Brain microvascular endothelial cell (primary cell): ENCODE measurements around the gene IL23R.
"Not testable (repeated sequence)": the region's sequence is repeated elsewhere in the genome, so short reads cannot be mapped to it uniquely, and the experiment has no call there.

ENCODE experiments used
- DNase-seq: peaks from one replicate; pipeline ENCODE4 v3.0.0-alpha.2; 2020
- H3K27ac ChIP-seq: fragments of 250-450 bp; sonication (Bioruptor Pico); 2 replicates; pipeline ENCODE4 v1.5.1; 2020; ENCODE audit warnings: mild to moderate bottlenecking, moderate library complexity
- H3K27me3 ChIP-seq: fragments of 250-450 bp; sonication (Bioruptor Pico); replicated peaks from 2 replicates; pipeline ENCODE4 v1.5.1; 2020; ENCODE audit warnings: mild to moderate bottlenecking
- H3K36me3 ChIP-seq: fragments of 250-450 bp; sonication (Bioruptor Pico); replicated peaks from 2 replicates; pipeline ENCODE4 v1.5.1; 2020; ENCODE audit warnings: mild to moderate bottlenecking
- H3K4me3 ChIP-seq: 2 replicates; pipeline ENCODE4 v1.5.1; 2011; ENCODE audit warnings: low read depth, mild to moderate bottlenecking, control low read depth, low read length, moderate library complexity
- in situ Hi-C: cut with HindIII; loops from 2 replicates; pipeline ENCODE4 v1.10.0; 2017; ENCODE audit warnings: low sequenced_read_pairs, low pct_ligation_motif_present
- TF ChIP-seq, protein P1 (sequence below): IDR thresholded peaks from 2 replicates; pipeline ENCODE4 v1.5.1; 2011; ENCODE audit warnings: low read depth, mild to moderate bottlenecking, moderate library complexity, low read length, control low read depth, inconsistent platforms; ENCODE audit errors: missing control alignments

The IL23R gene

DNA sequence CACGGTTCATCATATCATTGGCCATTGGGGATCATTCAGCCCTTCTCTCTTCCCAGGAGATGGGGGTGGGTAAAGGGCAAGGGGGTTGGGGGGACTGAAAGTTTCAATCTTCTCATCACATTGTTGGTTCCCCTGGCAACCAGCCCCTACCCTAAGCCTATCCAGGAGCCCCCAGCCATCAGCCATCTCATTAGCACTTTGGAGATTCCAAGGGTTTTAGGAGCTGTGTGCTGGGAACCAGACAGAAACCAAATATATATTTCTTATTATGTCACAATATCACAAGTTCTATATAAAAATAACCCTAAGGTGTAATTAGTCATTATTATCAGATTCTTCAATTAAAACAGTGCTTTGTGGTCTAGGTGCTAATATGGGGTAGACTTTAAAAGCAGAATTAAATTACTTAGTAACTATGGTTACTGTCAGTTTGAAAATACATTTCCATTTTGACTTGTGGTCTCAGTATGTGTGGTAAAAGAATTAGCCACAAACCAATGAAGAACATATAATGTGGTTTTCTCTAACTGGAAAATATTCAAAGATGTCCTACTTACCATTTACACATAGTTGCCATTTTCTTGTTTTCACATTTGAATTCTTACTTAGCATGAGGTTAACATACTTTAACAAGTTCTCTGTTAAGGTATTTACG lies 28.1 kb downstream of the IL23R start:
- H3K36me3 ChIP-seq: no peaks in the 10 kb centered on the region
- in situ Hi-C loops: no loop called here
- TF ChIP-seq, protein P1, sequence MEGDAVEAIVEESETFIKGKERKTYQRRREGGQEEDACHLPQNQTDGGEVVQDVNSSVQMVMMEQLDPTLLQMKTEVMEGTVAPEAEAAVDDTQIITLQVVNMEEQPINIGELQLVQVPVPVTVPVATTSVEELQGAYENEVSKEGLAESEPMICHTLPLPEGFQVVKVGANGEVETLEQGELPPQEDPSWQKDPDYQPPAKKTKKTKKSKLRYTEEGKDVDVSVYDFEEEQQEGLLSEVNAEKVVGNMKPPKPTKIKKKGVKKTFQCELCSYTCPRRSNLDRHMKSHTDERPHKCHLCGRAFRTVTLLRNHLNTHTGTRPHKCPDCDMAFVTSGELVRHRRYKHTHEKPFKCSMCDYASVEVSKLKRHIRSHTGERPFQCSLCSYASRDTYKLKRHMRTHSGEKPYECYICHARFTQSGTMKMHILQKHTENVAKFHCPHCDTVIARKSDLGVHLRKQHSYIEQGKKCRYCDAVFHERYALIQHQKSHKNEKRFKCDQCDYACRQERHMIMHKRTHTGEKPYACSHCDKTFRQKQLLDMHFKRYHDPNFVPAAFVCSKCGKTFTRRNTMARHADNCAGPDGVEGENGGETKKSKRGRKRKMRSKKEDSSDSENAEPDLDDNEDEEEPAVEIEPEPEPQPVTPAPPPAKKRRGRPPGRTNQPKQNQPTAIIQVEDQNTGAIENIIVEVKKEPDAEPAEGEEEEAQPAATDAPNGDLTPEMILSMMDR: no peak
- H3K4me3 ChIP-seq: no peak overlapping the region
- H3K27ac ChIP-seq: no peak overlapping the region
- DNase-seq: no peak
- H3K27me3 ChIP-seq: no peaks in the 10 kb centered on the region

GRCh38 chr1:67200755-67201154 lies 34.5 kb downstream of the IL23R start:
- Histone ChIP-seq H3K4me3 (no peak overlapping the region), H3K27me3 (no peaks in the 10 kb centered on the region), H3K36me3 (no peaks in the 10 kb centered on the region), H3K27ac (no peak overlapping the region)
- TF ChIP-seq, protein P1: no peak
- DNase-seq: no peak
- in situ Hi-C loops: no loop called here

DNA sequence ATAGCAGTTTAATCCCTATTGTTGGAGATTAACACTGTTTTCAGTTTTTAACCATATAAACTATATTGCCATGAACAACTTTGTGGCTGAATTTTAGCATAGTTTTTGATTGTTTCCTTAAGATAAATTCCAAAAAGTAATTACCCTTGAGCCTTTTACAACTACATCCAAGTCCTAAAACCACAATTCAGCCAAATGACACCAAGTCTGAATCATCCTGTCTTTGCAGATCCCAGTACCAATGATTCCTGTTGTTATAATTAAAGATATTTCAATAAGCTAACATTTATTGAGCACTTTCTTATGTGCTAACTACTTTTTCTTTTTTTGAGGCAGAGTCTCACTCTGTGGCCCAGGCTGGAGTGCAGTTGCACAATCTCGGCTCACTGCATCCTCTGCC lies 35.6 kb downstream of the IL23R start:
- no peak overlapping the region for H3K4me3 ChIP-seq
- in situ Hi-C loops: no loop called here
- DNase-seq: no peak
- no peaks in the 10 kb centered on the region for H3K36me3 ChIP-seq
- no peaks in the 10 kb centered on the region for H3K27me3 ChIP-seq
- TF ChIP-seq, protein P1: no peak
- no peak overlapping the region for H3K27ac ChIP-seq

- H3K27me3 ChIP-seq: no peaks in the 10 kb centered on the region
- in situ Hi-C loops: no loop called here
- H3K4me3 ChIP-seq: no peak overlapping the region
- DNase-seq: no peak
- no peaks in the 10 kb centered on the region for H3K36me3 ChIP-seq
- TF ChIP-seq, protein P1: no peak
- H3K27ac ChIP-seq: no peak overlapping the region
These were observed 38.2 kb downstream of the IL23R start for GRCh38 chr1:67204298-67204980.

GRCh38 chr1:67207398-67207797 lies 41.1 kb downstream of the IL23R start:
- H3K36me3 ChIP-seq, in situ Hi-C loops, DNase-seq, H3K27ac ChIP-seq, H3K4me3 ChIP-seq, H3K27me3 ChIP-seq: not testable (repeated sequence)

- Histone ChIP-seq H3K4me3 (no peak overlapping the region), H3K27me3 (no peaks in the 10 kb centered on the region), H3K27ac (no peak overlapping the region), H3K36me3 (no peaks in the 10 kb centered on the region)
- in situ Hi-C loops: no loop called here
- no peak for DNase-seq
- TF ChIP-seq, protein P1: no peak
These were observed 42.0 kb downstream of the IL23R start for GRCh38 chr1:67208217-67208616.
